ENCODE measurements around the gene MYO18A.

The MYO18A gene

DNA sequence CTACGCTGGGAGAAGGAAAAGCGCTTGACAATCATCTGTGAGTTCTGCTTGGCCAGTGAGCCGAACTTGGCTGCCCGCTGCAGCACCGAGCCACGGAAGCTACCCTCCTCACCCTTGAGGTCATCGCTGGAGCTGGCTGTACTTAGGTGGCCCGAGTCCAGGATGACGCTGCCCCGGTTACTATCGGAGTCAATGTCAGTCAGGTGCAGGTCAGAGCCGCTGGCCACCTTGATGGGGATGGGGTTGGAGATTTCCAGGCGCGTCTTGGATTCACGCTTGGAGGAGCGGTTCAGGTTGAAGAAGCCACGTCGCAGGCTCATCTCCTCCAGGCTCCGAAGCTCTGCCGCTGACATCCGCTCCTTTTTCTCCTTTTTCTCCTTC, 13.7 kb downstream of the MYO18A start:
- Histone ChIP-seq H3K4me1 (no peaks in the 10 kb centered on the region), H3K36me3 (replicated peaks) (no peaks in the 10 kb centered on the region; the same call in 1 of the 2 replicates), H3K4me3 (no peak overlapping the region), H3K27me3 (ENCODE audit: low read depth) (no peaks in the 10 kb centered on the region), H3K9me3 (no peaks in the 10 kb centered on the region)
- no peak for DNase-seq (ENCODE audit: low spot score in 2 of 2)
- in situ Hi-C loops (cut with MboI; ENCODE audit: low sequenced_read_pairs): no loop called here

DNA sequence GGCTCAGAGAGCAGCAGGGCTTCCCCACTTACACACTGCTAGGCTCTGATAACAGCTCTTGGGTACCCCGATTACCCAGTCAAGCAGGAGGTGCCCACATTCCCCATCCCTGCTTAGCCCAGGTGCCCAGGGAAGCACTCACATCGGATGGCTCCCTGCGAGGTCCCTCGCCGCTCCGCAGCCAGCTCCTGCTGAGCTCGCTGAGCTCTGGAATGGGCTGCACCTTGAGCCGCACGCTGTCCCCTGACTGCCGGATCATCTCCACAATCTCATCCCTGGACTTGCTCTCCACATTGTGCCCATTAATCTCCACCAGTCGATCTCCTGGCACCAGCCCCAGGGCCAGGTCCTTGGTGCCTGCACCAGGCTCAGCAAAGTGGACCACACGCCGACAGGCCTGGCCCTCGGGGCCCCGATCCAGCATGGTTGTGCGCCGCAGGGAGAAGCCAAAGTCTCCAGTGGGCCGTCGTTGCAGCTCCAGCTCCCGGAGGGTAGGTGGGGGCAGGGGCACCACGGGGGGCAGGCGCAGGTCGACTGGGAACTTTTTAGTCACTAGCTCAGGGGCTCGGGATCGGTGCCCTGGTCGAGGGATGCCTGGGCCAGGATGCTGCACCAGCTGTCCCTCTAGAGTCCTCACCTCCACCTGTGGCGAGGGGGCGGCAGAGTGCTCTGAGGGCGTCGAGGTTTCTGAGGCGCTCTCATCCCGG, 14.2 kb downstream of the MYO18A start:
- Histone ChIP-seq H3K4me1 (no peaks in the 10 kb centered on the region), H3K27me3 (ENCODE audit: low read depth) (no peaks in the 10 kb centered on the region), H3K9me3 (no peaks in the 10 kb centered on the region), H3K36me3 (replicated peaks) (no peaks in the 10 kb centered on the region; the same call in 1 of the 2 replicates), H3K4me3 (no peak overlapping the region)
- DNase-seq (ENCODE audit: low spot score in 2 of 2): no peak
- in situ Hi-C loops (cut with MboI; ENCODE audit: low sequenced_read_pairs): no loop called here

DNA sequence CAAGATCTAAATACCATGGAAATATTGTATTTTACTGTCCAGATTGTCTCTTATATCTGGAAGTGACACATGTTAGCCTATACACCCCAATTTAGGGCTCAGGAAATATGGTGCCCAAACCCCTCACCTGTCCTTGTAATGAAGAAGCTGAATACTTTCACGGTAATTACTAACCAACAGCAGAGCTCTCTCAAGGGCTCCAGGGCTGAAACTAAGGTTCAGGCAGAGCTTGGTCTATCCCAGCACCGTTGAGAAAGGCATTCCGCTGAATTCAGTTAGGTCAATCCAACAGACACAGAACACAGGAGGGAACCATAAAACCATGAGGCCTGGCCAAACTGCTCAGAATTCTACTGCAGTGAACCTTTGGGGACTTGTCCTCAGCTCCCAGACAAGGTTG, 14.9 kb downstream of the MYO18A start:
- Histone ChIP-seq H3K36me3 (replicated peaks) (no peaks in the 10 kb centered on the region; the same call in 1 of the 2 replicates), H3K4me1 (no peaks in the 10 kb centered on the region), H3K9me3 (no peaks in the 10 kb centered on the region), H3K27me3 (ENCODE audit: low read depth) (no peaks in the 10 kb centered on the region), H3K4me3 (no peak overlapping the region)
- in situ Hi-C loops (cut with MboI; ENCODE audit: low sequenced_read_pairs): no loop called here
- DNase-seq (ENCODE audit: low spot score in 2 of 2): no peak

DNA sequence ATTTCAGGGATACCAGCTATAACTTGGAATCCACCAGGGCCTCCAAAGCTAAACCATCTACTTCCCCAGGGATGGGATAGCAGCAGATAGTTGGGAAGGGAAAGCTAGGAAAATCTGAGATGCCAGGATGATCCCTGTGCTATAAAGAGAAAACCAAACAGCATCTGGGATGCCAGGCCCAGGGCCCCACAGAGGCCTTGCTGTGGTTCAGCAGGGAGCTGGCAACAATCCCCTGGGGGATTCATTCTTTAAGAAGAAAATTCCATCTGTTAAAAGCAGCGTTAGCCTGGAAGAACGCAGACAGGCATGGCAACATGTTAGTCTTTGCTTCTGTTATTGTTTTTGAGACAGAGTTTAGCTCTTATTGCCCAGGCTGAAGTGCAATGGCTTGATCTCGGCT, 16.6 kb downstream of the MYO18A start:
- in situ Hi-C loops (cut with MboI; ENCODE audit: low sequenced_read_pairs): no loop called here
- no peaks in the 10 kb centered on the region for H3K9me3 ChIP-seq
- no peaks in the 10 kb centered on the region; the same call in 1 of the 2 replicates for H3K36me3 ChIP-seq (replicated peaks)
- H3K27me3 ChIP-seq (ENCODE audit: low read depth): no peaks in the 10 kb centered on the region
- no peak overlapping the region for H3K4me3 ChIP-seq
- H3K4me1 ChIP-seq: no peaks in the 10 kb centered on the region
- no peak for DNase-seq (ENCODE audit: low spot score in 2 of 2)

DNA sequence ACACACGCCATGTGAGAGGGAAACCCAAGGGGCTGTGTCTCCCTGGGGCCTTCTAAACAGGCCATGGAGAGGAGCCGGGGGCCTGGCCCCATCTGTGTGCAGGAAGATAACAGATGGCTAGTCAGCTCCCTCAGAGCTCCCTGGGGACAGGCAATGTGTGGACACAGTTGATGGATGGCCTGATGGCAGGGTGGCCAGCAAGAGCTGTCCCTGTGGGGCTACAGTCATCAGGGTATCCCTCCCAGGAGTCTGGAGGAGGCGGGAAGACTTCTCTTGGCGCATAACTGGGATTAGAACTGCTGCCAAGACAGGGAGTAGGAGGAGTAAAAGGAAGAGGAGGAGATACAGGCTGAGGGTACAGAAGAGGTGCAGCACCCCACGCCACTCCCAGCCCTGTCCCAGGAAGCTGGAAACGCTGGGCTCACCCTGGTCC, 17.3 kb downstream of the MYO18A start:
- Histone ChIP-seq H3K9me3 (no peaks in the 10 kb centered on the region), H3K36me3 (replicated peaks) (no peaks in the 10 kb centered on the region; the same call in 1 of the 2 replicates), H3K27me3 (ENCODE audit: low read depth) (no peaks in the 10 kb centered on the region), H3K4me3 (no peak overlapping the region), H3K4me1 (no peaks in the 10 kb centered on the region)
- in situ Hi-C loops (cut with MboI; ENCODE audit: low sequenced_read_pairs): no loop called here
- DNase-seq (ENCODE audit: low spot score in 2 of 2): no peak

DNA sequence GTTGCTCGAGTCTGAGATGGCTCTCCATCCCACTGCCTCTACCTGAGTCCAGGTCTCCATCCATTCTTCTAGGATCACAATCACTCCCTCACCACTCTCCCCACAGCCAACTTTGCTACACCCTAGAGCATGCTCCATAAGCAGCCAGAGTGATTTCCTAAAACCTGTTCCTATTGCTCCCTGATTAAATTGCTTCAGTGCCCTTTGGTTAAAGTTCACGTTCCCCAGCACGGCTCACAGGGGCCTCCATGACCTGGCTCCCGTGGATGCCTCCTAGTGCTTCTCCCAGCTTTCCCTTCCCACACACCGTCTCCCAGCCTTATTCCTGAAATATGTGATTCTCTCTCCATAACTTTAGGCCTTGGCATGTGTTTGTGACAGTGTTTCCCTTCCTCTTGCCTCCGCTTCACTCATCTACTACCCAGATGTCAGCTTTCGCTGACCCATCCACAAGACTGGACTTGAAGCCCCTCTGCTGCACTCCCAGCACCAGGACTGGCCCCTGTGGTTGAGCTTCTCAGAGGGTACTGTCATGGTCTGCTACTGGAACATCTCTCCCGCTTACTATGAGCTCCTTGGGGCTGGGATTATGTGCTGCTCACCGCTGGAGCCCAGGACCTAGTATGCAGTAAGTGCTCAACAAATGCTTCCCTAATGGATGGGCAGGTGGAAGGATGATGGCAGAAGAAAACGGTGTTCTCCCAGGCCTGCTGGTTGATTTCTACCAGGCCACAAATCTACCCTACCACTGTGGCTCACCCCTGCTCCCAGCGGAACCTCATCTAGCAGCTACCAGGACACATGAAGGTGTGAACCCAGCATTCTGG, 17.9 kb downstream of the MYO18A start:
- Histone ChIP-seq H3K9me3 (no peaks in the 10 kb centered on the region), H3K36me3 (replicated peaks) (no peaks in the 10 kb centered on the region; the same call in 1 of the 2 replicates), H3K4me1 (no peaks in the 10 kb centered on the region), H3K27me3 (ENCODE audit: low read depth) (no peaks in the 10 kb centered on the region), H3K4me3 (no peak overlapping the region)
- in situ Hi-C loops (cut with MboI; ENCODE audit: low sequenced_read_pairs): no loop called here
- no peak for DNase-seq (ENCODE audit: low spot score in 2 of 2)

DNA sequence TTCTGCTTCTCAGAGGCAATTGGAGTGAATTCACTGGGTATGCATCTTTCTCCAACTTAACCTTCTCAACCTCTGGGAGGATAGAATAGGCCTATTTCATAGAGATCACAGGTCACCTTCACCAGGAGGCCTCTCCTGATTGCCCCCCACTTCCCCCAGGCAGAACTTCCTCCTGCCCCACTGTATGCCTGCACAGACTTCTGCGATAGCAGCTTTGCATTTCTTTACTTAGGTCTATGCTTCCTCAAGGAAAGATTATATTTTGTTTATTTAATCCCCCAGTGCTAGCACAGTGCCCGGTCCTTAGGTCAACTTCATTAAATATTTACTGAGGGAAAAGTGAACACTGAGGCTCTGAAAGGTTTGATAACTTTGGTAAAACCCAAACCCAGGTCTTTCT, 19.9 kb downstream of the MYO18A start:
- Histone ChIP-seq H3K4me3 (no peak overlapping the region), H3K4me1 (no peaks in the 10 kb centered on the region), H3K27me3 (ENCODE audit: low read depth) (no peaks in the 10 kb centered on the region), H3K9me3 (no peaks in the 10 kb centered on the region), H3K36me3 (replicated peaks) (no peaks in the 10 kb centered on the region)
- in situ Hi-C loops (cut with MboI; ENCODE audit: low sequenced_read_pairs): no loop called here
- DNase-seq (ENCODE audit: low spot score in 2 of 2): no peak

DNA sequence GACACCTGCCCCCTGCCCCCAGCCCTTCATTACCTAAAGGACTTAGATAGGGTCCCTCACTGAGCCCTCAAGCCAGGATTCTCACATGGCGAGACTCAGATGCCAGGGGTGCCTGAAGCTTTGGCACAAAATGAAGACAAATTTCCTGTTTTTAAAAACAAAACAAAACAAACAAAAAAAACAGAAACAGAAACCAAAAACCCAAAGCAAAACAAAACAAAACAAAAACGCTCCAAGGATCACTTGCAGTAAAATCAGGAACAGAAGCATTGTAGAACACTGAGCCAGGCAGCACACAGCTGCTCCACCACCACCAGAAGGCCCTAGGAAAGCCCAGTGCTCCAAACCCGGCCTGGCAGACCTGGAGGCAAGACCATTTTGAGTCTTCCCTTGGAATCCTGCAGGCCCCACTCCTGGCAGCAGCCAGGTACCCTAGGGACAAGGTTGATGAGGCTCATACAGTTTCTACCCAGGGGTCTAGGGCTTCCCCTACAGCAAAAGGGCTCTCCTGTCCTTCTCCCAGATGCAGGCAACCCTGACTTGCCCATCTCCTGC, 20.8 kb downstream of the MYO18A start:
- H3K4me3 ChIP-seq: no peak overlapping the region
- in situ Hi-C loops (cut with MboI; ENCODE audit: low sequenced_read_pairs): no loop called here
- no peaks in the 10 kb centered on the region for H3K4me1 ChIP-seq
- H3K36me3 ChIP-seq (replicated peaks): no peaks in the 10 kb centered on the region
- no peaks in the 10 kb centered on the region for H3K9me3 ChIP-seq
- H3K27me3 ChIP-seq (ENCODE audit: low read depth): no peaks in the 10 kb centered on the region
- DNase-seq (ENCODE audit: low spot score in 2 of 2): no peak

DNA sequence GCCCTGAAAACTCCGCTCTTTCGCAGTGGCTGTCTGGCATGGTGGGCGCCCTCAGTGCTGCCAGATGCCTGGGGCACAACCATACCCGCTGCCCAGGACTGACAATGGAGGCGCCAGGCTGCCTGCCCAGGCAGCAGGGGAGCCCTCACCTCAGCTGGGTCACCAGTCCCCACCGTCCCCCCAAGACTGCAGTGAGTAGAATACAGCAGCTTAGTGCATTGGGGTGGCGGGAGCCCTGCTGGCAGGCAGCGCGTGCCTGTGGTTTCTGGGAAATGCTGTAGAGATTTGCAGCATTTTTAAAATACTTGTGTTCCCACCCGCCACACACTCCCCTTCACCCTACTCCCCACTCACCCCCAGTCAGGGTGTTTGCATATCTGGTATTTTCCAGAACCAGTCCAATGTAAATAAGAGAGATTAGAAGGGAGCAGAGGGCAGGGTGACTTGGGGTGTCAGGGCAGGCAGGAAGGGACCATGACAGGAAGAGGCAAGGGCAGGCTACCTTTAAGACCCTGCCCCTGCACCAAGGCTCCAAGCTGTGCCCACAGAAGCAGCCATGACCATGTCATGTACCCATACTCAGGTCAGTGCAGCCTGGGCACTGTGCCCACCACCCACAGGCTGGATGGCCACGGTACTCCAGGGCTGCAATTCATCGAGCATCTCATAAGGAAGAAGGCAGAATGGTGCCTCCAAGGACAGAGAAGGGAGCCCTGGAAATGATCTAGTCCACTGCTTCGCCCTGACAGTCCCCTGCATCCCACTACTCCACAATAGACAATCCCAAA, 21.5 kb downstream of the MYO18A start:
- DNase-seq (ENCODE audit: low spot score in 2 of 2): no peak
- in situ Hi-C loops (cut with MboI; ENCODE audit: low sequenced_read_pairs): no loop called here
- no peaks in the 10 kb centered on the region for H3K4me1 ChIP-seq
- no peaks in the 10 kb centered on the region for H3K36me3 ChIP-seq (replicated peaks)
- no peaks in the 10 kb centered on the region for H3K9me3 ChIP-seq
- no peak overlapping the region for H3K4me3 ChIP-seq
- H3K27me3 ChIP-seq (ENCODE audit: low read depth): no peaks in the 10 kb centered on the region

DNA sequence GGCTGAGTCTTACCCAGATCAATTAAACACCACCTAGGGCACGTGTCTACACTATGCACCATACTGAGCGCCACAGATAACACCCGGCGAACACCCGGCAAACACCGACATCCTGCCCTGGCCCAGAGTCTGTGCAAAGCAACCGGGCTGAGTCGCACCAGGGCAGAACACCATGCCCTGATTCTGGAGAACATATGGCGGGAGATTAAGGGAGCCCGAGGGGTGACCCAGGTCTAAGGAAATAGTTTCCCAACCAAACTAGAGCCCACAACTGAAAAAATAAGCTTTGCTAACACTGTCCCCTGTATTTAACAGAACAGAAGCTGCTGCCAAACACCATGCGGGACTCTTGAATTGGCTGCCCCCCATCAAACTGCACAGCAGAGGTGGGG, 22.1 kb downstream of the MYO18A start:
- no peak overlapping the region for H3K4me3 ChIP-seq
- H3K36me3 ChIP-seq (replicated peaks): no peaks in the 10 kb centered on the region
- H3K4me1 ChIP-seq: no peaks in the 10 kb centered on the region
- H3K9me3 ChIP-seq: no peaks in the 10 kb centered on the region
- in situ Hi-C loops (cut with MboI; ENCODE audit: low sequenced_read_pairs): no loop called here
- DNase-seq (ENCODE audit: low spot score in 2 of 2): no peak
- no peaks in the 10 kb centered on the region for H3K27me3 ChIP-seq (ENCODE audit: low read depth)

DNA sequence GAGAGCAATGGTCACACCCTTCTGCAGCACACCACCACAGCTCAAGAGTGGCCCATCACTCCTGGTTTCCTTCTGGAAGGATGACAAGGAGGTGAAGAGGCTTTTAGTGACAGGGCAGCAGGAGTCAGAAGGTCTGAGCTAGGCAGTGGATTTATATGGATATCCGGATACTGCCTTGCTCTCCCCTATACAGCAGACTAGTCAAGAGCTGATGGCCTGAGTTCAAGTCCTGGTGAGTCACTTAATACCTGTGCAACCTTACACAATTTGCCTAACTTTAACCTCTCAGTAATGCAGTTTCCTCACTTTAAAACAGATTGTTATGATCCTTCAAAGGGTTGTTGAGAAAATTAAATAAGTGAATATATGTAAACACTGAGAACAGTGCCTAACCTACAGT, 22.9 kb downstream of the MYO18A start:
- H3K4me3 ChIP-seq: no peak overlapping the region
- no peak for DNase-seq (ENCODE audit: low spot score in 2 of 2)
- in situ Hi-C loops (cut with MboI; ENCODE audit: low sequenced_read_pairs): no loop called here
- no peaks in the 10 kb centered on the region for H3K27me3 ChIP-seq (ENCODE audit: low read depth)
- no peaks in the 10 kb centered on the region for H3K9me3 ChIP-seq
- H3K4me1 ChIP-seq: no peaks in the 10 kb centered on the region
- no peaks in the 10 kb centered on the region for H3K36me3 ChIP-seq (replicated peaks)

DNA sequence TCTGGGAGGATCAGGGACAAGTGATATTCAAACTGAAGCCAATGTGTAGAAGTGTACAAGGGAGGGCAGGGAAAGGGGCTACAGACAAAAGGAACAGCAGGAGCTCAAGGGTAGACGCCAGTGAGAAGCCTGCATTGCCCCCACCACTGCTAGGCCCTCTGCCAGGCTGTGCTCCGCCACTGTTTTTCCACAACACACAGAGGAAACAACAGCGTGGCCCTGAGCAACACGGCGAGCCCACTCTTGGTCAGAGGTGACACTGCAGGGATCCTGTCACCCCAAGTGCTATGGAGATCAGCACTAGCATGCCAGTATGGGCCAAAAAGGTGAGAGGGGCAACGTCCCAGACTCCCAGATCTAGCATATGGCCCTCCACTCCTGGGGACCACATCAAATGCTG, 23.4 kb downstream of the MYO18A start:
- DNase-seq (ENCODE audit: low spot score in 2 of 2): no peak
- Histone ChIP-seq H3K4me3 (no peak overlapping the region), H3K4me1 (no peaks in the 10 kb centered on the region), H3K27me3 (ENCODE audit: low read depth) (no peaks in the 10 kb centered on the region), H3K36me3 (replicated peaks) (no peaks in the 10 kb centered on the region), H3K9me3 (no peaks in the 10 kb centered on the region)
- in situ Hi-C loops (cut with MboI; ENCODE audit: low sequenced_read_pairs): no loop called here

DNA sequence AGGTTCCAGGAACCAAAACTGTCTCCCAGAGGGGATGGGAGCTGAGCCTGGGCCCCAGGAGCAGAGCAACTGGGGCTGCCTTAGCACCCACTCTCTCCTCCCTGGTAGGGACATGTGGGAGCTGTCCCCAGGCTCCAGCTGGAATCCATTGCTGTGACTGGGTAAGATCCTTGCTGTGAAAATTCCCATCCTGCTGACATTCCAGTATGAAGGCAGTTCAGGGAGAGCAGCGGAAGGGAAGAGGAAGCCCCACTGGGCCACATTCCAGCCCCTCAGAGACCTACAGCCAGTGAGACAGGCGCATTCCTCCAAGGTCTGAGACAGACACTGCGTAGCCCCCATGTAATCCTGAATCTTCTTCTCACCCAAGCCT, 24.2 kb downstream of the MYO18A start:
- no peaks in the 10 kb centered on the region for H3K27me3 ChIP-seq (ENCODE audit: low read depth)
- DNase-seq (ENCODE audit: low spot score in 2 of 2): no peak
- in situ Hi-C loops (cut with MboI; ENCODE audit: low sequenced_read_pairs): no loop called here
- H3K36me3 ChIP-seq (replicated peaks): no peaks in the 10 kb centered on the region
- H3K4me3 ChIP-seq: no peak overlapping the region
- no peaks in the 10 kb centered on the region for H3K9me3 ChIP-seq
- H3K4me1 ChIP-seq: no peaks in the 10 kb centered on the region
